Spleen (tissue), 11 donors: ENCODE measurements around the gene RFNG. TPM values are rescaled to one million over a fixed set of nuclear protein-coding genes. Genes with fewer than 3 reads are reported as not detected.
A peak's percentile ranks its signal among the peaks of the same experiment; 100 is the strongest.

Experiments used
- DNase-seq: peaks from one replicate; pipeline ENCODE4 v3.0.0-alpha.2; 2020
- H3K27ac ChIP-seq, 8 donors: fragments of 200-600 bp; sonication (generic) in 7 of 8; 1 replicate in 4 of 8; 2 replicates in 4 of 8; pipeline versions ENCODE4 v1.5.0 to v1.8.0; 2016 to 2021; ENCODE audit warnings: inconsistent platforms in 4 of 8, mild to moderate bottlenecking in 4 of 8, moderate library complexity in 1 of 8
- H3K27me3 ChIP-seq, 7 donors: fragments of 200-600 bp; sonication (generic) in 6 of 7; replicated peaks in 1 of 7; 1 replicate in 4 of 7; 2 replicates in 3 of 7; pipeline versions ENCODE4 v1.5.0 to v1.8.0; 2016 to 2021; ENCODE audit warnings: inconsistent platforms in 3 of 7, mild to moderate bottlenecking in 1 of 7
- H3K36me3 ChIP-seq, 6 donors: fragments of 200-600 bp; sonication (generic) in 5 of 6; 1 replicate in 4 of 6; 2 replicates in 2 of 6; pipeline versions ENCODE4 v1.5.0 to v1.8.0; 2016 to 2021; ENCODE audit warnings: inconsistent platforms in 2 of 6
- H3K4me1 ChIP-seq, 6 donors: fragments of 200-600 bp; sonication (generic) in 5 of 6; 1 replicate in 3 of 6; 2 replicates in 3 of 6; pipeline versions ENCODE4 v1.5.0 to v1.8.0; 2016 to 2021; ENCODE audit warnings: inconsistent platforms in 3 of 6
- H3K4me3 ChIP-seq, 8 donors: fragments of 200-600 bp; sonication (generic) in 7 of 8; 1 replicate in 4 of 8; 2 replicates in 4 of 8; pipeline versions ENCODE4 v1.5.0 to v1.8.0; 2016 to 2021; ENCODE audit warnings: inconsistent platforms in 4 of 8, mild to moderate bottlenecking in 4 of 8, moderate library complexity in 2 of 8
- H3K9me3 ChIP-seq, 8 donors: fragments of 200-600 bp; sonication (generic) in 7 of 8; 1 replicate in 4 of 8; 2 replicates in 4 of 8; pipeline versions ENCODE4 v1.5.0 to v1.8.0; 2016 to 2021; ENCODE audit warnings: inconsistent platforms in 4 of 8
- POLR2A ChIP-seq, 3 donors: fragments of 450-650 bp; IDR thresholded peaks; one replicate each; pipeline ENCODE4 v1.5.1; 2017; ENCODE audit warnings: antibody characterized with exemption in 3 of 3, mild to moderate bottlenecking in 1 of 3
- POLR2AphosphoS5 ChIP-seq, 3 donors: sonication (generic); formaldehyde crosslinking; IDR thresholded peaks; one replicate each; pipeline ENCODE4 v1.5.1; 2017; ENCODE audit warnings: antibody characterized with exemption in 3 of 3
- WGBS, 5 donors: extraction: QIAGEN DNeasy Blood & Tissue Kit in 3 of 5; methylation state at CpG; one replicate each; pipeline versions ENCODE4 v1.1.5 to v1.1.7; 2013 to 2018; 5-methylcytosine and 5-hydroxymethylcytosine counted together
- intact Hi-C: fragments of 100-400 bp; cut with DNase I; formaldehyde crosslinking; loops from one replicate; pipeline ENCODE4 v1.15.0; 2023; ENCODE audit warnings: low total_unique reads
- polyA plus RNA-seq, 3 donors: library from polyadenylated mRNA; stranded (reverse); fragments of 200-250 nt; gene quantifications; one replicate each; pipeline ENCODE4 v1.2.1, GENCODE V29; 2013
- total RNA-seq, 7 donors: library from RNA; depleted of rRNA in 3 of 7; stranded (reverse); fragments of >200 nt in 3 of 7; fragmentation: NEBNext Ultra II Directional in 4 of 7; extraction: Animal tissue kit (Norgen Biotek cat#: 25700) in 4 of 7; gene quantifications; one replicate each; pipeline versions ENCODE4 v1.1.0 to v1.2.1, GENCODE V29; 2016 to 2021
- TF ChIP-seq, protein P1 (sequence below), 11 experiments: fragments of 200-600 bp in 7 of 11; fragments of 450-650 bp in 4 of 11; sonication (generic) in 4 of 11; IDR thresholded peaks in 8 of 11; conservative IDR thresholded peaks in 3 of 11; 1 replicate in 7 of 11; 2 replicates in 4 of 11; pipeline versions ENCODE4 v1.4.0 to v1.8.0; 2016 to 2021; ENCODE audit warnings: antibody characterized with exemption in 11 of 11, inconsistent platforms in 4 of 11, mild to moderate bottlenecking in 1 of 11
- donor health status: healthy with polysubstance abuse.
- donor health status: DM: no; HTN: no; CAD: no; lungs with moderate emphysema.
- donor health status: DM: no; HTN: no; CAD: no.
- donor health status: Bipolar disorder and iron deficiency.
- donor health status: healthy.
- donor health status: DM: no; HTN: no; CAD: no.
- donor health status: DM: yes; HTN: yes; CAD: no.

The RFNG gene
- total and polyA plus RNA-seq, 10 donors: 21.4 to 42.3 (median 27.2) TPM

DNA sequence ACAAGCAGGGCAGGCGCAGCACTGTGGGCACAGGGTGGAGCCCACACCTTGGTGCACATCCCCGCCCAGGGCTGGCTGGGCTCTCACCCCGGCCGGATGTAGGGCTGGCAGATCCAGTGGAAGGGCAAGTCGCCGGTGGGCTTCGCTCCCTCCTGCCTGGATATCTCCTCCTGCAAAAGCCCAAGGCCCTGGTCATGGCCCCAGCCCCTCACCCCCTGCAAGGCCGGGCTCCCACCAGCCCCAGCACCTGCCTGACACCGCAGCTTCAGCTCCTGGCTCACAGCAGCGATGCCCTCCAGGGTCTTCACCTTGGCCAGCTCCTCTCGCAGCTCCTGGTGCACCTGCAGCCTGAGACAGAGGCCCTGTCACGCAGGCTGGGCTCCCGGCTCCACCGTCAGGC is 9.0 kb upstream of the RFNG start:
- H3K9me3 ChIP-seq: no peaks in the 10 kb centered on the region
- TF ChIP-seq, protein P1, sequence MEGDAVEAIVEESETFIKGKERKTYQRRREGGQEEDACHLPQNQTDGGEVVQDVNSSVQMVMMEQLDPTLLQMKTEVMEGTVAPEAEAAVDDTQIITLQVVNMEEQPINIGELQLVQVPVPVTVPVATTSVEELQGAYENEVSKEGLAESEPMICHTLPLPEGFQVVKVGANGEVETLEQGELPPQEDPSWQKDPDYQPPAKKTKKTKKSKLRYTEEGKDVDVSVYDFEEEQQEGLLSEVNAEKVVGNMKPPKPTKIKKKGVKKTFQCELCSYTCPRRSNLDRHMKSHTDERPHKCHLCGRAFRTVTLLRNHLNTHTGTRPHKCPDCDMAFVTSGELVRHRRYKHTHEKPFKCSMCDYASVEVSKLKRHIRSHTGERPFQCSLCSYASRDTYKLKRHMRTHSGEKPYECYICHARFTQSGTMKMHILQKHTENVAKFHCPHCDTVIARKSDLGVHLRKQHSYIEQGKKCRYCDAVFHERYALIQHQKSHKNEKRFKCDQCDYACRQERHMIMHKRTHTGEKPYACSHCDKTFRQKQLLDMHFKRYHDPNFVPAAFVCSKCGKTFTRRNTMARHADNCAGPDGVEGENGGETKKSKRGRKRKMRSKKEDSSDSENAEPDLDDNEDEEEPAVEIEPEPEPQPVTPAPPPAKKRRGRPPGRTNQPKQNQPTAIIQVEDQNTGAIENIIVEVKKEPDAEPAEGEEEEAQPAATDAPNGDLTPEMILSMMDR (IDR thresholded peaks at IDR 0.05 in 8 of 11, conservative IDR thresholded peaks at IDR 0.05 in 3 of 11): no peak
- TF ChIP-seq POLR2A (IDR thresholded peaks at IDR 0.05): no peak
- peak in 2 of 3 donors; percentile 14 to 56 for TF ChIP-seq POLR2AphosphoS5 (IDR thresholded peaks at IDR 0.05)

DNA sequence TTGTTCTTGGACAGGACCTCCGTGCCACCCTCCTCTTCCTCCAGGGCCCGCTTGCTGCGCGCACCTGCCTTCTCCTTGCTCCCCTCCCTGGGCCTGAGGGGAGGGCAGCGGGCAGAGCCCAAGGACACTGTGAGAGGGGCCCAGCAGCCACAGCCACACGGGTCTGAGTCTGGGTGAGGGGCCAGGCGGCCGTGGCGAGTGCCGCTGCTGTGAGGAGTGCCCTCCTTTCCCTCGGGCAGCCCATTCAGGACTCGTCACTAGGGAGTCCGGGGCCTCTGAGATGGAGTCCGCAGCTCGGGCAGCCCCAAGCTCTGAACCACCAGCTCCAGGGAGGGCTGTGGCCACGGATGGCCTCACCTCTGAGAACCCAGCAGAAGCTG is 8.4 kb upstream of the RFNG start:
- peak; percentile 67 for DNase-seq
- Histone ChIP-seq H3K4me1 (peaks cover 9 to 79% (median 28%) of the 10 kb centered on the region in 6 donors), H3K27me3 (no peaks in the 10 kb centered on the region), H3K9me3 (no peaks in the 10 kb centered on the region), H3K36me3 (peaks cover 0 to 92% (median 84%) of the 10 kb centered on the region in 6 donors), H3K27ac (peak overlapping the region in 1 of 8 donors; percentile 18), H3K4me3 (no peak overlapping the region)
- no peak for TF ChIP-seq POLR2AphosphoS5 (IDR thresholded peaks at IDR 0.05)
- TF ChIP-seq, protein P1 (IDR thresholded peaks at IDR 0.05 in 8 of 11, conservative IDR thresholded peaks at IDR 0.05 in 3 of 11): no peak
- no peak for TF ChIP-seq POLR2A (IDR thresholded peaks at IDR 0.05)
- intact Hi-C loops: no loop called here
- WGBS, 5 donors: 83 to 86% (median 86%) methylated on average over 10 to 16 of the region's 16 CpGs

More for the DNA sequence above, 9.0 kb upstream of the RFNG start:
- H3K27ac ChIP-seq: no peak overlapping the region
- H3K4me1 ChIP-seq: peaks cover 9 to 77% (median 32%) of the 10 kb centered on the region in 6 donors
- 80 to 95% (median 89%) methylated on average over 8 to 14 of the region's 14 CpGs for WGBS, 5 donors
- intact Hi-C loops: no loop called here
- peaks cover 0 to 86% (median 77%) of the 10 kb centered on the region in 6 donors for H3K36me3 ChIP-seq
- no peak overlapping the region for H3K4me3 ChIP-seq
- no peaks in the 10 kb centered on the region for H3K27me3 ChIP-seq
- peak; percentile 70 for DNase-seq

DNA sequence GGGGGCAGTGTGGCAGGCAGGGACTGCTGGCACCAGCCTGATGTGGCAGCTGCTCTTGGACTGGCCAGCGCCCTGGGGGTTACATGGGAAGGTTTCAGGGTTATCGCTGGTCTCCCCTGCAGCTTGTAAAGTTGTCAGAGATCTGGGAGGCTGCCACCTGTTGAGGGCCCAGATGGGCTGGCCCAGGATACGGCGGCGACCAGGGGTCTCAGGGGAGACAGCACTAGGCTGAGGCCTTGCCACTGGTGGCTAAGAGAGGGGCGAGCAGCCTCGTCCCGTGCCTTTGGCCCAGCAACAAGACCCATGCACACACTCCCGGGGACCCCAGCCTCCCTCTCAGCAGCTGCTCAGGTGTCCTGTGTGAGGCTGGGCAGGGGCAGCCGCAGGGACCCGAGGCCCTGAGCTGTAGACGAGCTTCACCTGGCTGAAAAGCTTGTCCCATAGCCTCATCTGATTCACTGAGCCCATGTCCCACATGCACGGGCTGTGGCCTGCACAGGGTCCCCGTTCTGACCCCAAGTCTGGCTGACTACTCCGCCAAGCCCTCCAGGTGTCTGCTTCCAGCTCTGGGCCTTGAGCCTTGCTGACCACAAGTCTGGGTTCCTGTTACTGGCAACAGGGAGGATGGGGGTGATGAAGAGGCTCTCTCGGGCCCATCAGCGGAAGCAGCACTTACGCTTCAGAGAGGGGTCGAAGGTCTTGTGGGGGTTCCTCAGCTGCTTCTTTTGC is 7.8 kb upstream of the RFNG start:
- TF ChIP-seq, protein P1 (IDR thresholded peaks at IDR 0.05 in 8 of 11, conservative IDR thresholded peaks at IDR 0.05 in 3 of 11): no peak
- TF ChIP-seq POLR2AphosphoS5 (IDR thresholded peaks at IDR 0.05): peak in 2 of 3 donors; percentile 6 to 10
- TF ChIP-seq POLR2A (IDR thresholded peaks at IDR 0.05): no peak
- Histone ChIP-seq H3K4me3 (no peak overlapping the region), H3K27ac (peak overlapping the region in 2 of 8 donors; percentile 1 to 18), H3K27me3 (no peaks in the 10 kb centered on the region), H3K36me3 (peaks cover 0 to 98% (median 89%) of the 10 kb centered on the region in 6 donors), H3K9me3 (no peaks in the 10 kb centered on the region), H3K4me1 (peaks cover 3 to 79% (median 24%) of the 10 kb centered on the region in 6 donors)
- 65 to 83% (median 78%) methylated on average over 14 to 19 of the region's 19 CpGs for WGBS, 5 donors
- peak; percentile 72 for DNase-seq
- intact Hi-C loops: no loop called here

DNA sequence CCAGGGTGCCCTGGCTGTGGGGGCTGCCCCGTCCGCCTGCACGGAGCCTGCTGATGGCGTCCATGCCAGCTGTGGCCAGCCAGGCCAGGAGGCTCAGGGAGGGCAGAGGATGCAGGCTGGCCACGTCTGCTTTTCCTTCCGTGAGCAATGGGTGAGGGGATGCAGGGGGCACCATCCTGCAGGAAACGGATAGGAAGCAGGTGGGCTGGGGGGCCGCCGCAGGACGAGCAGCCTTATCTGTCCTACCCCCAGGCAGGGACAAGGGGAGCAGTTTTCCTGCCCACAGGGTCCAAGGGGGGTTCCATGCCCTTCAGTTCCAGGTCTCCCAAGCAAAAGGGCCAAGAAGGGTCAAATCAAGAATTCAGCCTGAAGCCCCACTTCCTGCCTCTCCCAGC is 7.2 kb upstream of the RFNG start:
- no peaks in the 10 kb centered on the region for H3K27me3 ChIP-seq
- H3K9me3 ChIP-seq: no peaks in the 10 kb centered on the region
- WGBS, 5 donors: 63 to 86% (median 81%) methylated on average over 10 of the region's 10 CpGs
- H3K4me1 ChIP-seq: peaks cover 0 to 79% (median 21%) of the 10 kb centered on the region in 6 donors
- H3K4me3 ChIP-seq: no peak overlapping the region
- peak overlapping the region in 1 of 8 donors; percentile 1 for H3K27ac ChIP-seq
- intact Hi-C loops: no loop called here
- peak; percentile 55 for DNase-seq
- H3K36me3 ChIP-seq: peaks cover 0 to 100% (median 95%) of the 10 kb centered on the region in 6 donors
- TF ChIP-seq POLR2AphosphoS5 (IDR thresholded peaks at IDR 0.05): peak in 2 of 3 donors; percentile 28 to 57
- TF ChIP-seq, protein P1 (IDR thresholded peaks at IDR 0.05 in 8 of 11, conservative IDR thresholded peaks at IDR 0.05 in 3 of 11): no peak
